ENCODE measurements around the gene HNRNPM.
A peak's percentile ranks its signal among the peaks of the same experiment; 100 is the strongest.
"Not testable (repeated sequence)": the region's sequence is repeated elsewhere in the genome, so short reads cannot be mapped to it uniquely, and the experiment has no call there.

HNRNPM gene

GRCh38 chr19:8426283-8426682, 18.5 kb upstream of the HNRNPM start:
- Histone ChIP-seq H4K20me1 (no peaks in the 10 kb centered on the region), H3K9ac (no peak overlapping the region), H3K27ac (no peak overlapping the region), H3K4me2 (no peak overlapping the region), H3K9me3 (no peaks in the 10 kb centered on the region), H3K4me1 (peaks cover 9% of the 10 kb centered on the region), H3K36me3 (peaks cover 10% of the 10 kb centered on the region; the same call in 1 of the 2 replicates), H3K27me3 (no peaks in the 10 kb centered on the region), H3K4me3 (no peak overlapping the region)
- no peak for TF ChIP-seq Cebpa-rat (IDR thresholded peaks at IDR 0.05)

GRCh38 chr19:8429044-8429443, 15.7 kb upstream of the HNRNPM start:
- Histone ChIP-seq H3K36me3 (peaks cover 4% of the 10 kb centered on the region; the same call in 1 of the 2 replicates), H3K4me1 (peaks cover 3% of the 10 kb centered on the region), H3K27ac (no peak overlapping the region), H3K4me2 (no peak overlapping the region), H3K9ac (no peak overlapping the region), H3K4me3 (no peak overlapping the region), H4K20me1 (no peaks in the 10 kb centered on the region), H3K27me3 (no peaks in the 10 kb centered on the region), H3K9me3 (no peaks in the 10 kb centered on the region)
- no peak for TF ChIP-seq Cebpa-rat (IDR thresholded peaks at IDR 0.05)

GRCh38 chr19:8429826-8430225, 14.9 kb upstream of the HNRNPM start:
- no peak overlapping the region for H3K4me3 ChIP-seq
- no peaks in the 10 kb centered on the region for H3K27me3 ChIP-seq
- H3K27ac ChIP-seq, result no peak overlapping the region
- no peaks in the 10 kb centered on the region for H4K20me1 ChIP-seq
- peaks cover 4% of the 10 kb centered on the region; the same call in 1 of the 2 replicates for H3K36me3 ChIP-seq
- no peaks in the 10 kb centered on the region for H3K9me3 ChIP-seq
- H3K4me1 ChIP-seq, result no peaks in the 10 kb centered on the region
- no peak overlapping the region for H3K4me2 ChIP-seq
- no peak overlapping the region for H3K9ac ChIP-seq
- no peak for TF ChIP-seq Cebpa-rat (IDR thresholded peaks at IDR 0.05)

- no peak overlapping the region for H3K27ac ChIP-seq
- H3K9me3 ChIP-seq, result no peaks in the 10 kb centered on the region
- no peak for TF ChIP-seq Cebpa-rat (IDR thresholded peaks at IDR 0.05)
- H3K36me3 ChIP-seq, result peaks cover 4% of the 10 kb centered on the region; the same call in 1 of the 2 replicates
- peaks cover 4% of the 10 kb centered on the region for H3K4me1 ChIP-seq
- H4K20me1 ChIP-seq, result no peaks in the 10 kb centered on the region
- H3K4me2 ChIP-seq, result no peak overlapping the region
- H3K9ac ChIP-seq, result no peak overlapping the region
- H3K4me3 ChIP-seq, result no peak overlapping the region
- no peaks in the 10 kb centered on the region for H3K27me3 ChIP-seq
These were observed 14.1 kb upstream of the HNRNPM start for GRCh38 chr19:8430650-8431049.

GRCh38 chr19:8438236-8438635, 6.5 kb upstream of the HNRNPM start:
- H3K9me3 ChIP-seq, result no peaks in the 10 kb centered on the region
- H4K20me1 ChIP-seq, result no peaks in the 10 kb centered on the region
- H3K36me3 ChIP-seq, result peaks cover 6% of the 10 kb centered on the region; the same call in 1 of the 2 replicates
- TF ChIP-seq Cebpa-rat (IDR thresholded peaks at IDR 0.05), result no peak
- no peak overlapping the region for H3K9ac ChIP-seq
- H3K4me1 ChIP-seq, result peaks cover 14% of the 10 kb centered on the region
- no peak overlapping the region for H3K27ac ChIP-seq
- no peak overlapping the region for H3K4me2 ChIP-seq
- H3K27me3 ChIP-seq, result no peaks in the 10 kb centered on the region
- H3K4me3 ChIP-seq, result no peak overlapping the region

GRCh38 chr19:8441725-8442544, 2.8 kb upstream of the HNRNPM start:
- H3K27ac ChIP-seq, result no peak overlapping the region
- peaks cover 21% of the 10 kb centered on the region for H4K20me1 ChIP-seq
- peaks cover 14% of the 10 kb centered on the region for H3K4me1 ChIP-seq
- no peak overlapping the region for H3K9ac ChIP-seq
- TF ChIP-seq Cebpa-rat (IDR thresholded peaks at IDR 0.05), result no peak
- no peaks in the 10 kb centered on the region for H3K9me3 ChIP-seq
- H3K36me3 ChIP-seq, result peaks cover 14% of the 10 kb centered on the region
- no peak overlapping the region for H3K4me3 ChIP-seq
- no peak overlapping the region for H3K4me2 ChIP-seq
- no peaks in the 10 kb centered on the region for H3K27me3 ChIP-seq

GRCh38 chr19:8444140-8444676, 567 bp upstream of the HNRNPM start:
- peaks cover 44% of the 10 kb centered on the region for H4K20me1 ChIP-seq

GRCh38 chr19:8445488-8446001, 770 bp downstream of the HNRNPM start:
- Histone ChIP-seq H3K27me3 (no peaks in the 10 kb centered on the region), H3K27ac (peak overlapping the region; percentile 100), H3K9ac (peak overlapping the region; percentile 100), H4K20me1 (peaks cover 57% of the 10 kb centered on the region), H3K36me3 (peaks cover 42% of the 10 kb centered on the region), H3K4me3 (peak overlapping the region; percentile 96), H3K4me1 (peaks cover 46% of the 10 kb centered on the region), H3K4me2 (peak overlapping the region; percentile 86), H3K9me3 (no peaks in the 10 kb centered on the region)
- no peak for TF ChIP-seq Cebpa-rat (IDR thresholded peaks at IDR 0.05)

More at GRCh38 chr19:8444140-8444676, 567 bp upstream of the HNRNPM start:
- H3K4me1 ChIP-seq, result peaks cover 37% of the 10 kb centered on the region
- peak overlapping the region; percentile 100 for H3K9ac ChIP-seq
- H3K27ac ChIP-seq, result peak overlapping the region; percentile 100
- H3K27me3 ChIP-seq, H3K9me3 ChIP-seq: not testable (repeated sequence)
- H3K4me2 ChIP-seq, result peak overlapping the region; percentile 82
- peaks cover 31% of the 10 kb centered on the region for H3K36me3 ChIP-seq
- peak overlapping the region; percentile 96 for H3K4me3 ChIP-seq

- H3K4me2 ChIP-seq, result peak overlapping the region; percentile 86
- H3K4me3 ChIP-seq, result peak overlapping the region; percentile 96
- peak overlapping the region; percentile 100 for H3K27ac ChIP-seq
- H4K20me1 ChIP-seq, result peaks cover 63% of the 10 kb centered on the region
- no peak for TF ChIP-seq Cebpa-rat (IDR thresholded peaks at IDR 0.05)
- H3K9ac ChIP-seq, result peak overlapping the region; percentile 100
- peaks cover 49% of the 10 kb centered on the region for H3K36me3 ChIP-seq
- H3K4me1 ChIP-seq, result peaks cover 49% of the 10 kb centered on the region
- H3K9me3 ChIP-seq, result no peaks in the 10 kb centered on the region
- H3K27me3 ChIP-seq, result no peaks in the 10 kb centered on the region
These were observed 1.4 kb downstream of the HNRNPM start for GRCh38 chr19:8446061-8446709.

GRCh38 chr19:8449830-8450229, 5.1 kb downstream of the HNRNPM start:
- Histone ChIP-seq H3K27ac (no peak overlapping the region), H3K4me1 (peaks cover 75% of the 10 kb centered on the region), H3K4me2 (peak overlapping the region; percentile 8; the same call in 1 of the 2 replicates), H3K4me3 (no peak overlapping the region), H4K20me1 (peaks cover 100% of the 10 kb centered on the region), H3K27me3 (no peaks in the 10 kb centered on the region), H3K36me3 (peaks cover 85% of the 10 kb centered on the region), H3K9me3 (no peaks in the 10 kb centered on the region), H3K9ac (no peak overlapping the region)
- TF ChIP-seq Cebpa-rat (IDR thresholded peaks at IDR 0.05), result no peak
